GM12864 (cell line): ENCODE measurements around the gene OGFOD2.
"Not testable (repeated sequence)": the region's sequence is repeated elsewhere in the genome, so short reads cannot be mapped to it uniquely, and the experiment has no call there.

Source experiments
- DNase-seq: peaks from one replicate; pipeline ENCODE4 v3.0.0-alpha.2; 2011; ENCODE audit warnings: low read depth
- H3K4me3 ChIP-seq: 2 replicates; pipeline ENCODE4 v1.5.1; 2011; ENCODE audit warnings: mild to moderate bottlenecking, low read depth, low read length, control low read depth
- CTCF ChIP-seq: IDR thresholded peaks from 2 replicates; pipeline ENCODE4 v1.5.1; 2011; ENCODE audit warnings: low read depth, mild to moderate bottlenecking, moderate library complexity, low read length, control low read depth, inconsistent platforms; ENCODE audit errors: missing control alignments

The OGFOD2 gene

DNA sequence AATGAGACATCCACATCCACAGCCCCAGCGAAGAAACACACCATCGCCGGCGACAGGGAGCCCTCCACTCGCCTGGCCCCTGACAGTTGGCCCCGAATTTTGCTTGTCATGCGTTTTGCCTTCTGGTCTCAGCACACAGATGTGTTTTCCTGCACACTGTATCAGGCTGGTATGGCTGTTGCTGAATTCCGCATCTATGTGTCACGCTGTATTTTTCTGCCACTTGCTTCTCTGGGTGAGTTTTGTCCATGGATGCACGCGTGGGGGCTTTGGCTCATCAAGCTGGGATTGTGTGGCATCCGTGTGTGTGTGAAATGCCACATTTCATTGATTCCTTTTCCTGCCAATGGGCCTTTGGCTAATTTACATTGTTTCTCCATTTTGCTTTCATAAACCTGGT, 31.9 kb downstream of the OGFOD2 start:
- H3K4me3 ChIP-seq: no peak overlapping the region
- DNase-seq: no peak
- no peak for TF ChIP-seq CTCF

- H3K4me3 ChIP-seq: no peak overlapping the region
- no peak for TF ChIP-seq CTCF
- DNase-seq: no peak
These were observed 35.1 kb downstream of the OGFOD2 start for GRCh38 chr12:123010110-123010509.

DNA sequence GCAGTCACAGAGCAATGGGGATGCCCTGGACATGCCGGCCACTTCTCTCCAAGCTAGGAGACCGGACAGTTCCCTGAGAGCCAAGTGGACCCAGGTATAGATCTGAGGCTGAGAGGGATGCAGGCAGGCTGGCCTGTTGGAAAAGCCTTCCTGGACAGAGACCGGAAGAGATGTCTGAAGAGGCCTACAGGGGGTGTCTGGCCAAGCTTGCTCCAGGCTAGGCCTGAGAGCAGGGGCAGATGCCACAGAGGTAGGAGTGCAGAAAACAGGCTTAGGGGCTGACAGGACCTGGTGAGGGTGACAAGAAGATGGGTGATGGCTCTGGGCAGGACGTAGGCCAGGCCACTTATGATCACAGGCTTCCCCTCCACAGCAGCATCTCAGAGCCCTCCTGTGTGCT, 35.6 kb downstream of the OGFOD2 start:
- H3K4me3 ChIP-seq: no peak overlapping the region
- no peak for TF ChIP-seq CTCF
- DNase-seq: no peak

DNA sequence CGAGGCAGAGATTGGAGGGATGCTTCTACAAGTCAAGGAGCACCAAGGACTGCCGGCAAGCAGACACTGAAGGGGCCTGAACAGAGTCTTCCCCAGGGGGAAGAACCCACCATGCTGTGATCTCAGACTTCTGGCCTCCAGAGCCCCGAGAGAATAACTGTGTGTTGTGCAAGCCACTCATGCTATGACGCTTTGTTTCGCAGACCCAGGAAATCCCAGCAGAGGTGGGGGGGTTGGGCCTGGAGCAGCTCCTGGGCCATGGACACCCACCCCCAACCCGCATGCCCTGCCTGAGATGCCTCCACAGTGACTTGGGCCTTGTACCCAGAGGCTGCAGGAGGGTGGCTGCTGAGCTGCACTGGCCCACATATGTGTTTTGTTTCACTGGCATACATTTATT, 36.7 kb downstream of the OGFOD2 start:
- no peak for TF ChIP-seq CTCF
- DNase-seq: no peak
- H3K4me3 ChIP-seq: no peak overlapping the region

DNA sequence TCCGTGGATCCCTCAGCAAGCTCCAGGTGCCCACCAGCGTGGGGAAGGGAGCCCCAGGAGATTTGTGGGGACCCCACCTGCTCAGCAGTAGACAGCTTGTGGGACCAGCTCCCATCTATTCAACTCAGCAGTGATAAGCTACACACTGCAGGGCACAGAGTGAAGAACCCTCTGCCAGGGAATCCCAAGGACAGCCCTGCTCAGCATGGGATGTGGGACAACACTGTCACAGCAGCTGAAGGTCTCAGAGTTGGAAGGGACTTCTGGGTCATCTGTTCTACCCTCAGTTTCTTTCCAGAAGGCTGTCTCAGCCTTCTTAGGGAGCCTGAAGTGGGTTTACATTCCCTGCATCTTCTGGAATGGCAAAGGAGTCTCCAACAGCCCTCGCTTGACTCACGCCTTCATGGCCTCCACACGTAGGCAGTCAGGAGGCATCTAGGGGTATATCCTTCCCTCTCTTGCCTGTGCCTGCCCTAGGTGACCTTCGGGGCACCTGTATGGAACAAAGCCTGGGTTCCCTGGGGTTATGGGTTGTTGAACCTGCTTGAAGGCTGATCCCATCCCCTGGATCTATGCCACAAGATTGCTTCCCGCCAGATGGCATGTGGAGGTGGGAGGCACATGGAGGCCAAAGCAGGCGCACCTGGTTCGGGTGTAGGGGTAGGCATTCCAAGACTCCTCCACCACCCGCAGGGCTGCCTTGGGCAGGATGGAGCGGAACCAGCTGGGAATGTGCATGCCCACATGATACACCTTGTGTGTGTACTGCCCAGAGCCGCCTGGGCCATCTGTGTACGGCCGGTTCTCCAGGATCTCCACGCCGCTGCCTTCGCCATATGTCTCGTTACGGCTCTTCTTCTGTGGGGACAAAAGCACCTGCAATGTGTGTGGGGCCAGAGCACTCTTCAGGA, 38.4 kb downstream of the OGFOD2 start:
- no peak for DNase-seq

DNA sequence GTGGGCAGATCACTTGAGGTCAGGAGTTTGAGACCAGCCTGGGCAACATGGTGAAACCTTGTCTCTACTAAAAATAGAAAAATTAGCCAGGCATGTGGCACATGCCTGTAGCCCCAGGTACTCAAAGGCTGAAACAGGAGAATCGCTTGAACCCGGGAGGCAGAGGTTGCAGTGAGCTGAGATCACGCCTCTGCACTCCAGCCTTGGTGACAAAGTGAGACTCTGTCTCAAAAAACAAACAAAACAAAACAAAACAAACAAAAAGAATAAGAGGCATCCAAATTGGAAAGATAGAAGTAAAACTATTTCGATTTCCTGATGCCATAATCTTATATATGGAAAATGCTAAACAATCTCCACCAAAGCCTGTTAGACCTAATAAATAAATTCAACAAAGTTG, 39.4 kb downstream of the OGFOD2 start:
- not testable (repeated sequence) for H3K4me3 ChIP-seq, DNase-seq

More for the DNA sequence above, 38.4 kb downstream of the OGFOD2 start:
- TF ChIP-seq CTCF: no peak
- no peak overlapping the region for H3K4me3 ChIP-seq

- no peak for DNase-seq
- TF ChIP-seq CTCF: no peak
- H3K4me3 ChIP-seq: no peak overlapping the region
These were observed 42.7 kb downstream of the OGFOD2 start for GRCh38 chr12:123017753-123018152.

GRCh38 chr12:123019841-123020138, 44.7 kb downstream of the OGFOD2 start:
- no peak for DNase-seq
- H3K4me3 ChIP-seq: no peak overlapping the region
- TF ChIP-seq CTCF: no peak
